Stomach (tissue), 9 donors: ENCODE data around the gene WHAMM. TPM values are rescaled to one million over a fixed set of nuclear protein-coding genes. Genes with fewer than 3 reads are reported as not detected.

Source experiments
- DNase-seq, 2 donors: peaks; one replicate each; pipeline versions ENCODE4 v3.0.0 to v3.0.0-alpha.2; 2013 to 2019
- H3K27ac ChIP-seq, 5 donors: fragments of 200-600 bp in 4 of 5; sonication (generic) in 4 of 5; one replicate each; pipeline ENCODE4 v1.5.1; 2013 to 2019; ENCODE audit warnings: mild to moderate bottlenecking in 1 of 5, moderate library complexity in 1 of 5
- H3K27me3 ChIP-seq, 3 donors: fragments of 200-600 bp; sonication (generic); one replicate each; pipeline ENCODE4 v1.5.1; 2017 to 2019; ENCODE audit warnings: mixed run types in 1 of 3
- H3K36me3 ChIP-seq, 4 donors: fragments of 200-600 bp; sonication (generic); 1 replicate in 3 of 4; 2 replicates in 1 of 4; pipeline ENCODE4 v1.5.1; 2016 to 2019
- H3K4me1 ChIP-seq, 4 donors: fragments of 200-600 bp; sonication (generic); one replicate each; pipeline ENCODE4 v1.5.1; 2016 to 2019
- H3K4me3 ChIP-seq, 4 donors: fragments of 200-600 bp; sonication (generic) in 3 of 4; one replicate each; pipeline ENCODE4 v1.5.1; 2016 to 2019; ENCODE audit warnings: mild to moderate bottlenecking in 1 of 4
- H3K9me3 ChIP-seq, 4 donors: fragments of 200-600 bp; sonication (generic); one replicate each; pipeline ENCODE4 v1.5.1; 2016 to 2019
- CTCF ChIP-seq, 7 experiments: fragments of 450-650 bp in 4 of 7; fragments of 200-600 bp in 3 of 7; sonication (generic) in 3 of 7; IDR thresholded peaks; one replicate each; pipeline ENCODE4 v1.5.1; 2016 to 2019; ENCODE audit warnings: antibody characterized with exemption in 7 of 7, control low read depth in 2 of 7, mild to moderate bottlenecking in 1 of 7
- EP300 ChIP-seq: sonication (generic); formaldehyde crosslinking; IDR thresholded peaks from one replicate; pipeline ENCODE4 v1.6.1; 2017; ENCODE audit warnings: antibody characterized with exemption
- POLR2A ChIP-seq, 4 donors: fragments of 450-650 bp; IDR thresholded peaks; one replicate each; pipeline ENCODE4 v1.6.1; 2016; ENCODE audit warnings: antibody characterized with exemption in 4 of 4, control low read depth in 2 of 4, mild to moderate bottlenecking in 1 of 4, moderate library complexity in 1 of 4
- POLR2AphosphoS5 ChIP-seq, 3 donors: sonication (generic); formaldehyde crosslinking; IDR thresholded peaks; one replicate each; pipeline ENCODE4 v1.6.1; 2016; ENCODE audit warnings: antibody characterized with exemption in 3 of 3
- WGBS, 5 donors: extraction: QIAGEN DNeasy Blood & Tissue Kit in 3 of 5; methylation state at CpG; one replicate each; pipeline versions ENCODE4 v1.1.5 to v1.1.7; 2013 to 2018; 5-methylcytosine and 5-hydroxymethylcytosine counted together
- intact Hi-C: fragments of 100-400 bp; cut with DNase I; formaldehyde crosslinking; loops from one replicate; pipeline ENCODE4 v1.15.1; 2023; ENCODE audit warnings: low total_unique reads
- polyA plus RNA-seq, 3 donors: library from polyadenylated mRNA; stranded (reverse); fragments of 200-250 nt; gene quantifications; one replicate each; pipeline ENCODE4 v1.2.3, GENCODE V29; 2013
- total RNA-seq, 5 donors: library from RNA; depleted of rRNA; stranded (reverse); fragments of >200 nt; gene quantifications; one replicate each; pipeline versions ENCODE4 v1.1.0 to v1.2.3, GENCODE V29; 2014 to 2016
- donor health status: healthy with polysubstance abuse.
- donor health status: Bipolar disorder and iron deficiency.
- donor health status: healthy.

WHAMM gene
- total and polyA plus RNA-seq, 8 donors: 3.6 to 44.6 (median 7.3) TPM

DNA sequence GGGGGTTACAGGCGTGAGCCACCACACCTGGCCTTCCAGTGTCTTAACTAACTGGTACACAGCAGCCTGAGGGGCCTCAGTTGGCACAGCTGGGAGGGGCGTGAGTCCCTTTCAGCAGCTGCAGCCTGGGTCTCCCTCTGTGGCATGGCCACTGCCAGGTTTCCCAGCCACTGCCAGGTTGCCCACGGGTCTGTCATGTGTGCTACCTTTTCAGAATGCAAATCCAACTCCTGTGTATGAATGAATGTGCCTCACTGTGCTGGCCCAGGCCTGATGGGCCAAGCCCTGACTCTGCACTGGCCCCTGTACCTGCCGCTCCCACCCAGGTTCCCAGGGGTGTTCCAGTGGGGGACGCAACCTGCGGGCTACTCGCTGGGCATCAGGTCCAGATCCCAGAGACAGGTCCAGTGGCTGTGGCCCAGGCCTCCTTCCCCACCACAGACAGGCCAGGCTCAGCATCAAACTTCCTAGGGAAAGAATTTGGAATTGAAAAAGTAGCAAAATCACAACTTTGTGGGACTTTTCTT, 26.0 kb downstream of the WHAMM start:
- H3K4me3 ChIP-seq: no peak overlapping the region
- H3K36me3 ChIP-seq: peaks cover 64 to 87% (median 83%) of the 10 kb centered on the region in 4 donors
- no peaks in the 10 kb centered on the region for H3K9me3 ChIP-seq
- 94 to 98% (median 97%) methylated on average over 4 to 7 of the region's 7 CpGs for WGBS, 5 donors
- peaks cover 15 to 30% (median 18%) of the 10 kb centered on the region in 4 donors for H3K4me1 ChIP-seq
- intact Hi-C loops: no loop called here
- no peaks in the 10 kb centered on the region for H3K27me3 ChIP-seq
- TF ChIP-seq POLR2A (IDR thresholded peaks at IDR 0.05): no peak
- TF ChIP-seq CTCF (IDR thresholded peaks at IDR 0.05): no peak
- no peak for TF ChIP-seq POLR2AphosphoS5 (IDR thresholded peaks at IDR 0.05)
- no peak for TF ChIP-seq EP300
- no peak for DNase-seq
- H3K27ac ChIP-seq: no peak overlapping the region

DNA sequence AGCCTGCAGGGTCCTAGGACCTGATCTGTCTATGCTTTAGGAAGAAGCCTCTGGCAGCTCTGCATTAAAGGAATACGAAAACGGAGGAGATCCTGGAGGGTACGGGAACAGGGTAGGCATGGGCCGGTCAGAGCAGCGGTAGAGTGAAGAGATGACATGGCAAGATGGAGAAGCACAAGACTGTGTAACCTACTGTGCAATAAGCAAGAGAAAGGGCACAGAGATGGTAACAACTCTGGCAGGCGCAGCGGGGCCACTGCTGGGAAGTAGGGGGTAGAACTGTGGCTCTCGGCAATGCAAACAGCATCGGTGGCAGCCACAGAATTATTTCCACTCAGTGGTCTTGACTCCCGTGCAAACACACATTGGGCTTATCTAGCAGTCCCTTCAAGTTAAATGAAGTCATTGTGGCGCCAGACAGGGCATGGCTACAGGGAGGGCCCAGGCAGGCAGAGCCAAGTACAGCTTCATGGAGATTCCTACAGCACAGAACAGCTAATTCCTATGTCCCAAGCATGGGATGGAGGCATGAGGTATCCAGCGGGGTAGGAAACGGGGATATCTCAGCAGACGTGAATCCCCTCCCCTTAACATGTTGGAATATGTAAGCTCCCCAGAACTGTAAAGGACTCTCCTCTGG, 28.8 kb downstream of the WHAMM start:
- Histone ChIP-seq H3K27me3 (no peaks in the 10 kb centered on the region), H3K4me1 (peaks cover 0 to 9% (median 5%) of the 10 kb centered on the region in 4 donors), H3K9me3 (no peaks in the 10 kb centered on the region), H3K27ac (no peak overlapping the region), H3K36me3 (peaks cover 50 to 67% (median 63%) of the 10 kb centered on the region in 4 donors), H3K4me3 (no peak overlapping the region)
- DNase-seq: no peak
- intact Hi-C loops: no loop called here
- no peak for TF ChIP-seq POLR2A (IDR thresholded peaks at IDR 0.05)
- no peak for TF ChIP-seq POLR2AphosphoS5 (IDR thresholded peaks at IDR 0.05)
- TF ChIP-seq EP300: no peak
- no peak for TF ChIP-seq CTCF (IDR thresholded peaks at IDR 0.05)
- 89 to 96% (median 90%) methylated on average over 14 of the region's 14 CpGs for WGBS, 5 donors

DNA sequence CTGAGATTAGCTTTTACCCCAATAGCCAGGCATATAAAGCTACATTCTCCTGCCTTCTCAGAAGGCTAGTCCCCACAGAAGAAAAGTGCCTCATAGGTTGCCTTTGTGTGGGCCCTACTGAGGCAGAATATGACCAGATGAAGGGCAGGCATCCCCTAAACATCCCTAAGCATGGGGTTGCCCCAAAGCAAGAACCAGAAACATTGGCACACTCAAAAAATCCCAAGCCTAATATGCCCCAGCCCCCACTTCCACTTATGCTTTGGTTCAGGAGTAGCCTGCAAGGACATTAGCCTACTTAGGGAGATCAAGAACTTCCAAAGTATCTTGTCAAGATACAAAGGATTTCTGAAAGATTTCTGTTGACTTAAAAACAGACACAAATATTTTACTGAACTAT, 29.7 kb downstream of the WHAMM start:
- no peaks in the 10 kb centered on the region for H3K9me3 ChIP-seq
- H3K4me1 ChIP-seq: peaks cover 0 to 1% (median 0%) of the 10 kb centered on the region in 4 donors
- TF ChIP-seq POLR2AphosphoS5 (IDR thresholded peaks at IDR 0.05): no peak
- TF ChIP-seq CTCF (IDR thresholded peaks at IDR 0.05): no peak
- H3K27ac ChIP-seq: no peak overlapping the region
- intact Hi-C loops: no loop called here
- no peak for DNase-seq
- peaks cover 41 to 64% (median 58%) of the 10 kb centered on the region in 4 donors for H3K36me3 ChIP-seq
- H3K4me3 ChIP-seq: no peak overlapping the region
- H3K27me3 ChIP-seq: no peaks in the 10 kb centered on the region

DNA sequence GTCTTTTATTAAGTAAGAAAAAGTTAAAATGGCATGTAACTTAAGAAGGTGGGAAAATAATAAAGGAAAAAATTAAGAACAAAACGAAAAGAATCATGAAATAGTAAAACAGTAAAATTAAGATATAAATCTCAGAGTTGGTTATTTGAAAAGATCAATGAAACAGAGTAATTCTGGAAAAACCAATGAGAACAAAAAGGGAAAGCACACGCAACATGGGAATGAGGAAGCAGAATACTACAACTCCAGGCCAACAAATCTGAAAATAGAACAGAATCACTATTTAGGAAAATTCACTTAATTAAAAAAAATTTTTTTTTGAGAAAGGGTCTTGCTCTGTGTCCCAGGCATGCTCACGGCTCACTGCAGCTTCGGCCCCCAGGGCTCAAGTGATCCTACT, 30.7 kb downstream of the WHAMM start:
- no peaks in the 10 kb centered on the region for H3K27me3 ChIP-seq
- peaks cover 31 to 54% (median 51%) of the 10 kb centered on the region in 4 donors for H3K36me3 ChIP-seq
- DNase-seq: no peak
- no peak overlapping the region for H3K27ac ChIP-seq
- H3K4me3 ChIP-seq: no peak overlapping the region
- WGBS, 5 donors: 95 to 99% (median 97%) methylated on average over 4 of the region's 4 CpGs
- intact Hi-C loops: no loop called here
- TF ChIP-seq POLR2A (IDR thresholded peaks at IDR 0.05) (no peak), CTCF (IDR thresholded peaks at IDR 0.05) (no peak), POLR2AphosphoS5 (IDR thresholded peaks at IDR 0.05) (no peak)
- no peaks in the 10 kb centered on the region for H3K9me3 ChIP-seq
- H3K4me1 ChIP-seq: no peaks in the 10 kb centered on the region
